Measurements from ENCODE around the gene KL. TPM values are rescaled to one million over a fixed set of nuclear protein-coding genes. Genes with fewer than 3 reads are reported as not detected.

KL gene
- total RNA-seq, 1 experiment from 2014 or later, result 0.28 TPM

DNA sequence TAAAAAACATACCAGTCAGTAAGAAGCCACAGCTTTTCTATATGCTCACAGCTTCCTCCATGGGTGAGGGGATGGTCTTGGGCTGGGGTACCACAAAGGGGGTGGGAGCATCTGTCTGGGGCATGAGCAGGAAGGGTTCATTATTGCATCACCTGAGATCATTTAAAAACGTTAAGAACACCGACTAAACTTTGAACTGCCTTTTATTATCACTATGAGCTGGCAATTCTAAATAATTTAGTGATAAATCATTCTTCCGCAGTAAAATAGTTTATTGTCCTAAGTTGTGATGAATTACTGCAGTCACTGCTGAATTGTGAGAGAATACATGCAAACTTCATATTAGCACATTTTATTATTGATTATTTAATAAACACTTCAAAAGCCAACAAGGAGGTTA is 71.6 kb downstream of the KL start:
- Histone ChIP-seq H3K4me3 (ENCODE audit: low read depth in 2 of 2, low read length in 2 of 2) (no peak overlapping the region), H3K27ac (ENCODE audit: low read length) (no peak overlapping the region), H3K27me3 (ENCODE audit: control insufficient read depth, insufficient read depth, low read length) (no peaks in the 10 kb centered on the region), H3K4me1 (ENCODE audit: control insufficient read depth, insufficient read depth, low read length) (no peaks in the 10 kb centered on the region), H3K36me3 (ENCODE audit: control insufficient read depth, insufficient read depth, low read length) (no peaks in the 10 kb centered on the region), H3K9me3 (ENCODE audit: control insufficient read depth, insufficient read depth, low read depth, low read length) (no peaks in the 10 kb centered on the region)
- DNase-seq (ENCODE audit: low read depth, low spot score), result no peak
- intact Hi-C loops (cut with micrococcal nuclease; ENCODE audit: unreplicated experiment), result no loop called here
- BruUV-seq (replicated peaks), result no TSS peak
- in situ Hi-C loops (cut with HindIII; ENCODE audit: low pct_unique_long_range_greater_than_20kb, low sequenced_read_pairs), result no loop called here
- ChIA-PET POLR2A (no interaction called here), CTCF (no interaction called here)
- no peak for ATAC-seq
- TF ChIP-seq SIN3A (IDR thresholded peaks at IDR 0.05; ENCODE audit: borderline replicate concordance, insufficient read depth, low read depth, low read length) (no peak), POLR2AphosphoS5 (IDR thresholded peaks at IDR 0.05; ENCODE audit: low read depth, low read length) (no peak), TCF7L2 (IDR thresholded peaks at IDR 0.05; ENCODE audit: low read depth, low read length) (no peak), CTCF (IDR thresholded peaks at IDR 0.05) (no peak)
- TF ChIP-seq, protein P1, sequence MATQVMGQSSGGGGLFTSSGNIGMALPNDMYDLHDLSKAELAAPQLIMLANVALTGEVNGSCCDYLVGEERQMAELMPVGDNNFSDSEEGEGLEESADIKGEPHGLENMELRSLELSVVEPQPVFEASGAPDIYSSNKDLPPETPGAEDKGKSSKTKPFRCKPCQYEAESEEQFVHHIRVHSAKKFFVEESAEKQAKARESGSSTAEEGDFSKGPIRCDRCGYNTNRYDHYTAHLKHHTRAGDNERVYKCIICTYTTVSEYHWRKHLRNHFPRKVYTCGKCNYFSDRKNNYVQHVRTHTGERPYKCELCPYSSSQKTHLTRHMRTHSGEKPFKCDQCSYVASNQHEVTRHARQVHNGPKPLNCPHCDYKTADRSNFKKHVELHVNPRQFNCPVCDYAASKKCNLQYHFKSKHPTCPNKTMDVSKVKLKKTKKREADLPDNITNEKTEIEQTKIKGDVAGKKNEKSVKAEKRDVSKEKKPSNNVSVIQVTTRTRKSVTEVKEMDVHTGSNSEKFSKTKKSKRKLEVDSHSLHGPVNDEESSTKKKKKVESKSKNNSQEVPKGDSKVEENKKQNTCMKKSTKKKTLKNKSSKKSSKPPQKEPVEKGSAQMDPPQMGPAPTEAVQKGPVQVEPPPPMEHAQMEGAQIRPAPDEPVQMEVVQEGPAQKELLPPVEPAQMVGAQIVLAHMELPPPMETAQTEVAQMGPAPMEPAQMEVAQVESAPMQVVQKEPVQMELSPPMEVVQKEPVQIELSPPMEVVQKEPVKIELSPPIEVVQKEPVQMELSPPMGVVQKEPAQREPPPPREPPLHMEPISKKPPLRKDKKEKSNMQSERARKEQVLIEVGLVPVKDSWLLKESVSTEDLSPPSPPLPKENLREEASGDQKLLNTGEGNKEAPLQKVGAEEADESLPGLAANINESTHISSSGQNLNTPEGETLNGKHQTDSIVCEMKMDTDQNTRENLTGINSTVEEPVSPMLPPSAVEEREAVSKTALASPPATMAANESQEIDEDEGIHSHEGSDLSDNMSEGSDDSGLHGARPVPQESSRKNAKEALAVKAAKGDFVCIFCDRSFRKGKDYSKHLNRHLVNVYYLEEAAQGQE (IDR thresholded peaks at IDR 0.05; ENCODE audit: insufficient read depth in 1 of 2, low read depth in 2 of 2, low read length in 1 of 2), result no peak

DNA sequence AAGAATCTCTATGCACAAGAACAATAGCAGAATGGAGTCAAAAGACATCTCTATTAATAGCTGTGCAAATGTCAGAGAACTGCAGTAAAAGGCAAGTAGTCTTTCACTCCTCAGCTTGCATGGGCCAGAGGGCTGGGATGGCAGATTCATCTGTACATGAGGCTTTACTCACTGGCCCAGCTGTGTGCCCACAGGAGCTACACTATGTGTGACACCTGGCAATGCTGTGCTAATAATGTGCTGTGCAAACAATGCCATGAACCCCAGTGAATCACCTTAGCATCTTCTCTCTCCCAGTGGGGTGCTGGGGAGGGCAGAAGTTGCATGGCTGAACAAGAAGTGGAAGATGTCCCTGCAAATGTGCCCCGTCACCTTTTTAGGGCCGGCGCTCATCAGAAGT is 73.1 kb downstream of the KL start:
- Histone ChIP-seq H3K4me1 (ENCODE audit: control insufficient read depth, insufficient read depth, low read length) (no peaks in the 10 kb centered on the region), H3K4me3 (ENCODE audit: low read depth in 2 of 2, low read length in 2 of 2) (no peak overlapping the region), H3K27ac (ENCODE audit: low read length) (no peak overlapping the region), H3K36me3 (ENCODE audit: control insufficient read depth, insufficient read depth, low read length) (no peaks in the 10 kb centered on the region), H3K9me3 (ENCODE audit: control insufficient read depth, insufficient read depth, low read depth, low read length) (no peaks in the 10 kb centered on the region), H3K27me3 (ENCODE audit: control insufficient read depth, insufficient read depth, low read length) (no peaks in the 10 kb centered on the region)
- no TSS peak for BruUV-seq (replicated peaks)
- in situ Hi-C loops (cut with HindIII; ENCODE audit: low pct_unique_long_range_greater_than_20kb, low sequenced_read_pairs), result no loop called here
- intact Hi-C loops (cut with micrococcal nuclease; ENCODE audit: unreplicated experiment), result no loop called here
- TF ChIP-seq CTCF (IDR thresholded peaks at IDR 0.05) (no peak), SIN3A (IDR thresholded peaks at IDR 0.05; ENCODE audit: borderline replicate concordance, insufficient read depth, low read depth, low read length) (no peak), TCF7L2 (IDR thresholded peaks at IDR 0.05; ENCODE audit: low read depth, low read length) (no peak), POLR2AphosphoS5 (IDR thresholded peaks at IDR 0.05; ENCODE audit: low read depth, low read length) (no peak)
- TF ChIP-seq, protein P1 (IDR thresholded peaks at IDR 0.05; ENCODE audit: insufficient read depth in 1 of 2, low read depth in 2 of 2, low read length in 1 of 2), result no peak
- DNase-seq (ENCODE audit: low read depth, low spot score) (no peak), ATAC-seq (no peak)
- POLR2A ChIA-PET, result interaction anchor here (0.5 kb wide), 1 partner anchor 88 kb away, joined by 3 read pairs; no protein-coding TSS in a partner anchor
- CTCF ChIA-PET, result no interaction called here

Data from Panc1 (cell line).